Measurements from ENCODE around the gene GALC. TPM values are rescaled to one million over a fixed set of nuclear protein-coding genes. Genes with fewer than 3 reads are reported as not detected.

Gene GALC
- total and polyA plus RNA-seq, 9 of the 15 experiments (the other 6 are each of a cell fraction or from before 2014, with no cell fraction given) = 1.6 to 15.0 (median 7.3) TPM

DNA sequence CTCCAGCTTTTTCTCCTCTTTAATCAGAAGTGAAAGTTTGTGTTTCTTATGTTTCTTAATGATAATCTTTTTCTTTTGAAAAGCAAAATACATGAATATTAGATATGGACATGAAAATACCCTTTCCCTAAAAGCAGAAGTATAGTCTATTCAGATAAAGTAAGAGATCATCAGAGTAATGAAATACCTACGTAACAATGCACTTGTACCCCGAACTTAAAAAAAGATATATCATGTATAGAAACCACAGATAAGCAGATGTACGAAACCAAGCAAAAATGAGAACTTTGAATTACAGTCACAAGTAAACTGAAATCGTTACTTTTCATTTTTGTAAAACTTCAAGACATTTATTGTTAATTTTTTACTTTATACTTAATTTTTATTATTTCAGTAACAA lies 10.4 kb upstream of the GALC start:
- ChIA-PET POLR2A (no interaction called here), CTCF (ENCODE audit: low intra/inter-chr PET ratio) (no interaction called here)
- Histone ChIP-seq H3K4me3 (no peak overlapping the region), H3K27ac (ENCODE audit: extremely low read depth, low read depth, low read length) (no peak overlapping the region), H3K9me1 (ENCODE audit: control insufficient read depth, insufficient read depth, low read length) (no peaks in the 10 kb centered on the region), H3K36me3 (ENCODE audit: control insufficient read depth, insufficient read depth, low read length) (no peaks in the 10 kb centered on the region), H3K27me3 (ENCODE audit: control insufficient read depth in 2 of 2, insufficient read depth in 2 of 2, low read length in 2 of 2) (no peaks in the 10 kb centered on the region), H3K9me3 (replicated peaks; ENCODE audit: control insufficient read depth, insufficient read depth, low read depth, low read length) (no peaks in the 10 kb centered on the region), H2AFZ (ENCODE audit: low read depth, low read length) (0 out of 2 replicates have a peak overlapping the region, but pooled peaks have one; percentile 9), H3K9ac (ENCODE audit: insufficient read depth in 1 of 2, low read depth in 2 of 2, low read length in 2 of 2) (no peak overlapping the region), H3K79me2 (ENCODE audit: control insufficient read depth, insufficient read depth, low read length) (no peaks in the 10 kb centered on the region), H3K4me1 (replicated peaks in 1 of 2; ENCODE audit: control insufficient read depth in 2 of 2, insufficient read depth in 2 of 2, low read length in 2 of 2) (peaks cover 3 to 7% of the 10 kb centered on the region in 2 experiments; a peak in 4 of 5 replicates), H4K20me1 (replicated peaks; ENCODE audit: control insufficient read depth, insufficient read depth, low read length) (no peaks in the 10 kb centered on the region), H3K4me2 (ENCODE audit: insufficient read depth, low read length) (no peak overlapping the region)
- 27% methylated on average over 4 of the region's 4 CpGs for WGBS (ENCODE audit: insufficient coverage, low coverage, missing lambda C conversion rate)
- FAIRE-seq (no peak), ATAC-seq (no peak), DNase-seq (ENCODE audit: extremely low read depth in 1 of 4, low spot score in 3 of 4) (no peak)
- in situ Hi-C loops (cut with MboI) (no loop called here), intact Hi-C loops (cut with micrococcal nuclease) (no loop called here)
- BruUV-seq (replicated peaks) = no TSS peak
- TF ChIP-seq ZNF764 (CRISPR knock-in tag; IDR thresholded peaks at IDR 0.05; ENCODE audit: low read depth) (no peak), CBX8 (IDR thresholded peaks at IDR 0.05; ENCODE audit: borderline replicate concordance, extremely low read depth, low read depth, low read length, poor library complexity, severe bottlenecking) (no peak), ETS2 (tag; IDR thresholded peaks at IDR 0.05; ENCODE audit: borderline replicate concordance, poor library complexity, severe bottlenecking) (no peak), ZNF707 (CRISPR knock-in tag; conservative IDR thresholded peaks at IDR 0.05) (no peak), ZFP30 (CRISPR knock-in tag; IDR thresholded peaks at IDR 0.05; ENCODE audit: borderline replicate concordance) (no peak), FOXJ2 (tag; IDR thresholded peaks at IDR 0.05) (no peak)
